A549 (cell line): ENCODE data around the gene KLKB1. TPM values are rescaled to one million over a fixed set of nuclear protein-coding genes. Genes with fewer than 3 reads are reported as not detected.

Source experiments
- ATAC-seq, 2 experiments: fragments of 200-7000 bp in 1 of 2; fragments of >200 bp in 1 of 2; cut with Nextera tagmentation in 1 of 2; cut with Tn5 transposase in 1 of 2; 3 replicates each; pipeline versions ENCODE4 v1.8.0 to v1.9.1; 2018 to 2020; ENCODE audit warnings: mild to moderate bottlenecking in 1 of 2, moderate library complexity in 1 of 2
- CTCF ChIA-PET: fragments of 300-600 bp; sonication (Branson Sonifier 250); formaldehyde crosslinking; extraction: SDS; loops from one replicate; lab custom pipeline; 2021; ENCODE audit warnings: antibody characterized with exemption, inconsistent platforms; lab: Yijun Ruan, JAX
- POLR2A ChIA-PET: fragments of 350-600 bp; formaldehyde crosslinking; extraction: SDS; loops from one replicate; lab custom pipeline; 2021; ENCODE audit warnings: antibody characterized with exemption, inconsistent platforms; lab: Yijun Ruan, JAX
- DNase-seq, 2 experiments: peaks; one replicate each; pipeline versions ENCODE4 v3.0.0 to v3.0.0-alpha.2; 2011 to 2016; ENCODE audit warnings: low read depth in 1 of 2, low spot score in 1 of 2
- FAIRE-seq: peaks from 2 replicates; lab custom pipeline; 2011; peaks lifted over from hg19 to GRCh38; lab: Jason Lieb, UNC
- H3K27ac ChIP-seq, 2 experiments: fragments of >200 bp; sonication (Bioruptor Twin); formaldehyde crosslinking; 3 replicates each; pipeline ENCODE4 v1.5.1; 2016 to 2017
- H3K4me1 ChIP-seq: fragments of >200 bp; sonication (Bioruptor Twin); formaldehyde crosslinking; 3 replicates; pipeline ENCODE4 v1.6.1; 2016
- H3K4me2 ChIP-seq: fragments of >200 bp; sonication (Bioruptor Twin); formaldehyde crosslinking; 3 replicates; pipeline ENCODE4 v1.6.1; 2016
- H3K4me3 ChIP-seq: fragments of >200 bp; sonication (Bioruptor Twin); formaldehyde crosslinking; 3 replicates; pipeline ENCODE4 v1.5.1; 2016
- H3K9me3 ChIP-seq: fragments of >200 bp; sonication (Bioruptor Twin); formaldehyde crosslinking; 3 replicates; pipeline ENCODE4 v1.6.1; 2016
- BCL3 ChIP-seq: fragments of >200 bp; sonication (Bioruptor Twin); formaldehyde crosslinking; IDR thresholded peaks from 3 replicates; pipeline ENCODE4 v1.6.1; 2016
- CBX8 ChIP-seq: fragments of 200-600 bp; sonication (generic); IDR thresholded peaks from 2 replicates; pipeline ENCODE4 v1.6.1; 2016
- CEBPB ChIP-seq, 2 experiments: fragments of >200 bp in 1 of 2; sonication (Bioruptor Twin) in 1 of 2; formaldehyde crosslinking in 1 of 2; IDR thresholded peaks; 2 replicates each; pipeline ENCODE4 v1.6.1; 2012 to 2016
- CTCF ChIP-seq: fragments of >200 bp; sonication (Bioruptor Twin); formaldehyde crosslinking; IDR thresholded peaks from 3 replicates; pipeline ENCODE4 v1.5.1; 2016
- ELK1 ChIP-seq: fragments of 150-350 bp; IDR thresholded peaks from 2 replicates; pipeline ENCODE4 v1.6.1; 2014; ENCODE audit warnings: low read depth, mild to moderate bottlenecking, low read length
- ESRRA ChIP-seq: fragments of 150-350 bp; IDR thresholded peaks from 2 replicates; pipeline ENCODE4 v1.6.1; 2014; ENCODE audit warnings: mild to moderate bottlenecking, low read length, borderline replicate concordance
- FOXS1 ChIP-seq: fragments of 250-450 bp; sonication (Bioruptor Pico); IDR thresholded peaks from 2 replicates; pipeline ENCODE4 v1.5.0; 2020; ENCODE audit warnings: mild to moderate bottlenecking, moderate library complexity
- HEYL ChIP-seq: fragments of 250-450 bp; sonication (Bioruptor Pico); IDR thresholded peaks from 2 replicates; pipeline ENCODE4 v1.8.0; 2021; ENCODE audit warnings: mild to moderate bottlenecking, moderate library complexity
- HOXB13 ChIP-seq: fragments of 250-450 bp; sonication (Bioruptor Pico); IDR thresholded peaks from 2 replicates; pipeline ENCODE4 v1.5.0; 2020; ENCODE audit warnings: low read depth, mild to moderate bottlenecking, moderate library complexity
- KDM5A ChIP-seq: fragments of 200-600 bp; sonication (generic); IDR thresholded peaks from 2 replicates; pipeline ENCODE4 v1.6.1; 2016; ENCODE audit warnings: antibody characterized with exemption, mild to moderate bottlenecking
- MAFK ChIP-seq: fragments of 450-650 bp; IDR thresholded peaks from 2 replicates; pipeline ENCODE4 v1.6.1; 2014; ENCODE audit not compliant: partially characterized antibody
- MAZ ChIP-seq: fragments of 150-350 bp; IDR thresholded peaks from 2 replicates; pipeline ENCODE4 v1.6.1; 2014; ENCODE audit warnings: antibody characterized with exemption, low read depth, low read length, borderline replicate concordance
- MYC ChIP-seq: IDR thresholded peaks from 2 replicates; pipeline ENCODE4 v1.6.1; 2012; ENCODE audit warnings: mild to moderate bottlenecking, inconsistent platforms, low read length, improper control_type of control experiment, borderline replicate concordance
- NFE2L2 ChIP-seq: fragments of 150-350 bp; conservative IDR thresholded peaks from 2 replicates; pipeline ENCODE4 v1.6.1; 2014; ENCODE audit warnings: low read length
- NR3C1 ChIP-seq: fragments of >200 bp; sonication (Bioruptor Twin); formaldehyde crosslinking; IDR thresholded peaks from 3 replicates; pipeline ENCODE4 v1.6.1; 2017
- RAD21 ChIP-seq, 2 experiments: fragments of >200 bp in 1 of 2; sonication (Bioruptor Twin) in 1 of 2; formaldehyde crosslinking in 1 of 2; IDR thresholded peaks in 1 of 2; conservative IDR thresholded peaks in 1 of 2; 2 replicates in 1 of 2; 3 replicates in 1 of 2; pipeline ENCODE4 v1.6.1; 2012 to 2018; ENCODE audit warnings: inconsistent platforms in 1 of 2
- RARB ChIP-seq: fragments of 250-450 bp; sonication (Bioruptor Pico); IDR thresholded peaks from 2 replicates; pipeline ENCODE4 v1.8.0; 2021; ENCODE audit warnings: mild to moderate bottlenecking, moderate library complexity
- RCOR1 ChIP-seq: fragments of 150-350 bp; IDR thresholded peaks from 2 replicates; pipeline ENCODE4 v1.6.1; 2014; ENCODE audit warnings: antibody characterized with exemption, low read length, low read depth
- RFX5 ChIP-seq: fragments of 450-650 bp; IDR thresholded peaks from 2 replicates; pipeline ENCODE4 v1.7.1; 2014; ENCODE audit warnings: antibody characterized with exemption, mild to moderate bottlenecking, moderate library complexity
- RNF2 ChIP-seq: fragments of 200-600 bp; sonication (generic); IDR thresholded peaks from 2 replicates; pipeline ENCODE4 v1.6.1; 2016; ENCODE audit warnings: low read depth, mild to moderate bottlenecking, antibody characterized with exemption, moderate library complexity, borderline replicate concordance
- TFCP2L1 ChIP-seq: fragments of 250-450 bp; sonication (Bioruptor Pico); IDR thresholded peaks from 2 replicates; pipeline ENCODE4 v1.5.0; 2021; ENCODE audit warnings: mild to moderate bottlenecking
- TP53 ChIP-seq: fragments of 250-450 bp; sonication (Bioruptor Pico); IDR thresholded peaks from 2 replicates; pipeline ENCODE4 v1.5.0; 2021; ENCODE audit warnings: mild to moderate bottlenecking, moderate library complexity
- USF2 ChIP-seq: fragments of 450-650 bp; IDR thresholded peaks from 2 replicates; pipeline ENCODE4 v1.6.1; 2014; ENCODE audit warnings: antibody characterized with exemption
- ZFP36 ChIP-seq: fragments of 450-650 bp; IDR thresholded peaks from 2 replicates; pipeline ENCODE4 v1.6.1; 2014; ENCODE audit warnings: borderline replicate concordance; ENCODE audit not compliant: partially characterized antibody
- ZSCAN20 ChIP-seq: fragments of 250-450 bp; sonication (Bioruptor Pico); IDR thresholded peaks from 2 replicates; pipeline ENCODE4 v1.8.0; 2022; ENCODE audit warnings: mild to moderate bottlenecking, moderate library complexity
- WGBS: methylation state at CpG from one replicate; pipeline ENCODE4 v1.1.6; 2017; ENCODE audit errors: missing lambda C conversion rate; 5-methylcytosine and 5-hydroxymethylcytosine counted together
- polyA plus RNA-seq, 4 experiments: library from polyadenylated mRNA; depleted of rRNA in 3 of 4; stranded (reverse); fragments of >200 nt; fragmentation: RNase III in 1 of 4; extraction: RNeasy Plus Mini Kit Qiagen cat#74134 plus additional on column Dnase treatment in 1 of 4; gene quantifications; 2 replicates in 3 of 4; 3 replicates in 1 of 4; pipeline ENCODE4 v1.2.3, GENCODE V29; 2011 to 2017

Gene KLKB1
- polyA plus RNA-seq, 2 of the 4 experiments (the other 2 are of a cell fraction): 0.08 TPM; not detected in 1

GRCh38 chr4:186258216-186258811 lies 31.0 kb downstream of the KLKB1 start:
- WGBS: 62% methylated on average over 12 of the region's 12 CpGs
- POLR2A ChIA-PET: no interaction called here

GRCh38 chr4:186260117-186260503 lies 32.8 kb downstream of the KLKB1 start:
- Histone ChIP-seq H3K4me3 (no peak overlapping the region), H3K4me1 (no peaks in the 10 kb centered on the region), H3K9me3 (no peaks in the 10 kb centered on the region), H3K27ac (no peak overlapping the region), H3K4me2 (no peak overlapping the region)
- 44% methylated on average over 5 of the region's 6 CpGs for WGBS
- ATAC-seq: no peak
- CTCF ChIA-PET: no interaction called here
- no peak for DNase-seq
- FAIRE-seq: no peak
- TF ChIP-seq RNF2 (no peak), TFCP2L1 (no peak), CBX8 (no peak), TP53 (CRISPR knock-in tag) (no peak), NFE2L2 (no peak), RAD21 (conservative IDR thresholded peaks at IDR 0.05 in 1 of 2, IDR thresholded peaks at IDR 0.05 in 1 of 2) (no peak), MAFK (no peak), KDM5A (no peak), ELK1 (no peak), CTCF (no peak), USF2 (no peak)
- POLR2A ChIA-PET: no interaction called here

More at GRCh38 chr4:186258216-186258811, 31.0 kb downstream of the KLKB1 start:
- TF ChIP-seq RFX5 (no peak), MAFK (no peak), RARB (CRISPR knock-in tag) (no peak), ZFP36 (no peak), MYC (no peak), CEBPB (IDR thresholded peaks at IDR 0.05) (no peak), HOXB13 (no peak), HEYL (no peak), ESRRA (no peak), TFCP2L1 (no peak), NR3C1 (no peak), MAZ (no peak), BCL3 (no peak), ZSCAN20 (CRISPR knock-in tag) (no peak), RCOR1 (no peak), CTCF (no peak), FOXS1 (CRISPR knock-in tag) (no peak)
- CTCF ChIA-PET: no interaction called here
- Histone ChIP-seq H3K4me2 (no peak overlapping the region), H3K4me3 (no peak overlapping the region), H3K4me1 (no peaks in the 10 kb centered on the region), H3K9me3 (no peaks in the 10 kb centered on the region), H3K27ac (no peak overlapping the region)
- DNase-seq (no peak), ATAC-seq (no peak), FAIRE-seq (no peak)
